GOT3 (cell line): ENCODE measurements around the gene FFAR4.

Experiments used
- DNase-seq: peaks from one replicate; lab custom pipeline; 2025; ENCODE audit warnings: mixed read lengths; lab: John Stamatoyannopoulos, UW

FFAR4 gene

DNA sequence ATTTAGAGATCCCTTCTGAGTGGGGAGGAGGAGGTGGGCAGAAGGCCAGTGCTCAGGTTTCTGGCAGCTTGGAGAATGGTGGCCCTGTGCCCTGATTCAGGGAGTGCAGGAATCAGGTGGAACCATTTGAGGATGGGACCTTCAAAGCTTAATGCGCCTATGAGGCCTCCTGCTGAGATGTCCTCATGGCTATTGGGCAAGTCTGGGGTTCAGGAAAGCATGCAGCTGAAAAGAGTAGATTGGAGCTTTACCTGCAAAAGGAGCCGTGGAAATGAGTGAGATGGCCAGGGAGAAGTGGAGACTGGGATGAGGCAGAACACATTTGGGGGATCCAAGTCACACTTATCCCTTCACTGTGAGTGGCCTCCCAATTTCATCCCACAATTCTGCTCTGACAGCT lies 6.1 kb downstream of the FFAR4 start:
- DNase-seq: no peak

DNA sequence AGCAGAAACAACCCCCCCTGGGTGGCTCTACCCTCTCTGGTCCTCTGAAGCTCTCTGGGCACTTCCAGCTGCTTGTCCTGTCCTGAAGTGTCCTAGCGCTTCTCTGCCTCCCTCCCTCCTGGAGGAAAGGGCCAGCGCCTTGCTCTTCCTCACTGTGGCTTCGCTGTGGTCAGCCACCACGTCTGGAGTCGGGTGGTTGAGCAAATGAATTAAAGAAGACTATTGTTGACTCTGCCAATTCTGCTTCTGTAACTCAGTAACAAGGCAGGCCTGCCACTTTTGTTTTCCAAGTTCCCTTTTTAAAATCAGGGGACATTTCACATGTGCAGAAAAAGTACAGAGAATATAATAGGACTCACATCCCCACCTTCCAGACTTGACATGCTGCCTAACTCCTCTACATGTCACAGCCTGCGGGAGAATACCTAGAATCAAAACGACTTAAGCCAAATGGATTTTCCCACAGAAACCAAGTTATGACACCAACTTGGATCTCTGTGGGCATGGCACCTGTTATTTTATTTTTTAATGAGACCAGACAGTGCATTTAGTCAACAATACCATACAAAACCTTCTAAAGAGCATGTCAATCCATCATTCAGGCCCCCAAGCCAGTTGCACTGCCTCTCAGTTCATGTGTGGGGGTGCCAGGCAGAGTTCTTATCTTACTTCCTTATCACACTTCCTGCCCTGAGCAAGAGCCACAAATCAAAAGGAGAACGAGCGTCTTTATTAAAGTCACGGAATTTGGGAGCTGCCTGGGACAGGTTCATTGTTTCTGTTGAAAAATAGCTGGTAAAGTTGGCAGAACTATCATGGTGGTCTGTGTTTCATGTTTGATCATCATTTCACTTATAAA lies 6.8 kb downstream of the FFAR4 start:
- no peak for DNase-seq

DNA sequence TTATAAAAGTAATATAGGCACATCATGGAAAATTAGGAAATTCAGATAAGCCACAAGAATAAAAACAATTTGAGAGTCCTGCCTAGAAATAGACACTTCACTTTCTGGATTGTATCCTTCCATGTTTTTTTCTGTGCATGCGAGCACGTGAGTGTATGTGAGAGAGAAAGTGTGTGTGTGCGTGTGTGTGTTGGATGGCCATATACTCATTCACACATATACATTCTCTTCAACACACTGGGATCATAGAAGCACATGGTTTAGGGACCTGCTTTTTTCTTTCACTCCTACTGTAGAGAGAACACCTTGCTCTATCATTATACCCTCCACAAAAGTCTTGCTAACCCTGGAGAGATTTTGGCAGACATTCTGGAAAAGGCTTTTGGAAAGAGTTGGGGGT lies 7.5 kb downstream of the FFAR4 start:
- DNase-seq: no peak

GRCh38 chr10:93576888-93577287 lies 10.4 kb downstream of the FFAR4 start:
- no peak for DNase-seq

DNA sequence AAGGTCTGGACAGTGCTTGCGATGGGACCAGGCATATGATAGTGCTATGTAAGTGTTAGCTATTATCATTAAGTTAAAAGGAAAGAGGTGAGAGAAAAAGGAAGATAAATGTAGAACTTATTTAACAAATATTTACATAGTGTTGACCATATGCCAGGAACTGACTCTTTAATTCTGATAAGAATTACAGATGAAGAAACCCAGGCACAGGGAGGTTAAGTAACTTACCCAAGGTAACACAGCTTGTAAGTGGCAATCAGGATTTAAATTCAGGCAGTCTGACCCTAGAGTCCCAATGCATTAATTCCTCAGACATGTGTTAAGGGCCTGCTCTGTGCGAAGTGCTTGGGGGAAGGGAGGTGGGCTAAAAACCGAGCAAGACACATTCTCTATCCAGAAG lies 11.1 kb downstream of the FFAR4 start:
- DNase-seq: no peak

DNA sequence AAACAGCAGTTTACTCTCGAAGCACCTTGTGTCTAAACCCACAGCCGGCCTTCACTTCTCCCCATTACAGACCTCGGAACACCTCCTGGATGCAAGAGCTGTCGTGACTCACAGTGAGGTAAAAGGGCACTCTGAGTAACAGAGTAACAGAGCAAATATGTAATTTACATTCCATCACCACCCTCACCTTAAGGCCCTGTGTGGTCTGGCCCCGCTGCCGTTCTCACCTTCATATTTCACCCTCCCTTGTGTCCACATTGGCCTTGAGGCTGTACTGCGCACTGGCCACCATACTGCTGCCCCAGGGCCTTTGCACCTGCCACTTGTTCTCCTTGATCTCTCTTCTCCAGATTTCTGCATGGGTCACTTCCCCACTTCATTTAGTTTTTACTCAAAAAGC lies 12.6 kb downstream of the FFAR4 start:
- no peak for DNase-seq

GRCh38 chr10:93579985-93580711 lies 13.7 kb downstream of the FFAR4 start:
- no peak for DNase-seq

DNA sequence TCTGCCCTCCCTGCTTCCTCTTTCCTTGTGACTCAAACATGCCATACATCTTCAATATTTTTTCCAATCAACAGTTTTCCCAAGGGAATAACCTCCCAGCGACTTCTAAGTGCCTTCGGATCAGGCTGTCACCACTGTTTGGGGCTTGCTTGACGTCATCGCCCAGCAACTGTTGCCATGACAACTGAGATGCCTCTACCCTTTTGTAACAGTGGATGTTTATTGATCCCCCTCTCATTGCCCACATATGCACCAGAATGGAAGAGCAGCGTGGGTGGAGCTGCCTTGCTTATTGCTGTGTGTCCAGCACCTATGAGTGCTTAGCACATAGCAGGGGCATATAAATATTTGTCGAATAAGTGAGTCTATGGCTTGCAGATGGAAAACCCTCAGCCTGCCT lies 14.4 kb downstream of the FFAR4 start:
- DNase-seq: no peak

DNA sequence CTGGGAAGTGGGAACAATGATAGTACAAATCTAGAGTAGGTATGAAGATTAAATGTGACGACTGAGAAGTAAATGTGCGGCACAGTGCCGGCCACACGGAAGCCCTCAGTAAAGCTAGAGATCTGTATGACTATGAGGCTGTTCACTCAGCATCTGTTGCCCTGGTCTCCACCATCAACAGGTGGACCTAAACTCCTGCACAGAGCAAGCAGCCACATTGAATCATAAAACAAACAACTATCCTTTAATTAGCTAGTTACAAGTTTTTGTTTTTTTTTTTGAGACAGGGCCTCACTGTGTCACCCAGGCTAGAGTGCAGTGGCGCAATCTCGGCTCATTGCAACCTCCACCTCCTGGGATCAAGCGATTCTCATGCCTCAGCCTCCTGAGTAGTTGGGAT lies 18.0 kb downstream of the FFAR4 start:
- DNase-seq: no peak

DNA sequence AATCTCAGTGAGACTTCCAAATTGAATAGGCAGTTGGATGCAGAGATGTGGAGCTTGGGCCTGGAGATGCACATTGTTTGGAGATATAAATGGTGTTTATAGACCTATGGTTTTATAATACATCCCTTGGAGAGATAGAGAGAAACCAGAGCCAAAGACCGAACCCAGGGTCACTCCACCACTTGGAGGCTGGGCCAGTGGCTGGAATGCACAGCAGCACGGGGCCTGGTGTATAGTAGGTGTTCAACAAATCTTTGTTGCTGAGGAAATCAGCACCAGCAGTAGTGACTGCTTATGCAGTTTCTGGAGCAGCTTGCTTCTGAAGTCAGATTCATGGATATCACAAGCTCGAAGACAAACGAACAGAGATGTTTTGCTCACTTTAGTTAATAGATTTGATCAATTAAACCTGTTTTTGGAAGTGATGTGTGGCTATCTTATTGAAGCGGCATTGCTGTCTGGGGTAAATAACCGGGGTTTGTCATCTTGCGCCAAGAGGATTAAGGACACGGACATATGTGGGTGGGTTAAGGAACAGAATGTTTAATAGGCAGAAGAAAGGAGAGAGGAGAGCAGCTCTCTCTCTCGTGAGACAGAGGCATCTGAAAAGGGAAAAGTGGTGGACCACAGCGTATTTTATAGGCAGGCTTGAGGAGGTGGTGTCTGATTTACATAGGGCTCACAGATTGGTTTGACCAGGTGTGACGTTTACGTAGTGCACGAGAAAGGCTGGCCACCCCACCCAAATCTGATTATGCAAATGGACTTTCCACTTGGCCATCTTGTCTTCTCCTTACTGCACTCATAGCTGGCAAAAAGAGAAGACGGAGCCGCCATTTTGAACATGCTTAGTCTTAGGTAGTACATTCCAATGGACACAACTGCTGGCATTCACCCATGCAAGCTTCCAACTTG lies 23.4 kb downstream of the FFAR4 start:
- no peak for DNase-seq

GRCh38 chr10:93590638-93591037 lies 24.2 kb downstream of the FFAR4 start:
- no peak for DNase-seq

GRCh38 chr10:93591065-93591808 lies 24.8 kb downstream of the FFAR4 start:
- no peak for DNase-seq

- DNase-seq: no peak
Observed at GRCh38 chr10:93593254-93593653, 26.8 kb downstream of the FFAR4 start.

- no peak for DNase-seq
Observed at GRCh38 chr10:93593749-93594148, 27.3 kb downstream of the FFAR4 start.

DNA sequence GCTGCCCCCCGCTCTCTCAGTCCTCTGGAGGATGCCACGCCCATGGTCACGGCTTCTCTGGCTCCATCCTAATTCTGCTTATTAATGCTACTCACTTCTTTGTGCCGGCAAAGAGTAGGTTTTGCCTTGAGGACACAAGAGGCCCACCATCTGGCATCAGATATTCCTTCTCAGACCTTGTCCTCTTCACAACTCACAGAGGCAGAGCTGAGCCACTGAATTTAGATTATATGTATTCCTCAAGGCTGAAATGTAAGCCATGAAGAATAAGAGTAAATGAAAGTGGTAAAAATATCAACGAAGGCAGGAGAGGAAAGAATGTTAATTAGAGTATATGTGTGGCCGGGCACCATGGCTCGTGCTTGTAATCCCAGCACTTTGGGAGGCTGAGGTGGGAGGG lies 28.1 kb downstream of the FFAR4 start:
- DNase-seq: no peak

- DNase-seq: no peak
Observed at GRCh38 chr10:93595378-93596161, 29.1 kb downstream of the FFAR4 start.

- DNase-seq: no peak
Observed at GRCh38 chr10:93596539-93596938, 30.1 kb downstream of the FFAR4 start.

GRCh38 chr10:93597075-93597599 lies 30.7 kb downstream of the FFAR4 start:
- no peak for DNase-seq

DNA sequence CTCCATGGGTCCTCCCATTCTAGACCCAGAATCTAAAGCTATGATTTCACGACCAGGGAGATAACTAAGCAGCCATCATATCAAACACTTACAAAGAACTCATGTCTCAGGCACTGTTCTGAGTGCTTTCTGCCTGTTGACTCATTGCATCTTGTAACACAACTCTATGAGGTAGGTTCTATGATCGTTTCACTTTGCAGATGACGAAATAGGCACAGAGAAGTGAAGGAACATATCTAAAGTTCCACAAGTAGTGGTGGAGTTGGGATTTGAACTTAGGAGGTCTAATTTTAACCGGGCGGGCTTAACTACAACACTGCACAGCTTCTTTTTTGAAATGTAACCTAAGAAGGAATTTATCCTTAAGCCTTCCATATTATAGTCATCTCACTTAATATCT lies 31.7 kb downstream of the FFAR4 start:
- DNase-seq: no peak

- DNase-seq: no peak
Observed at GRCh38 chr10:93599335-93599734, 32.9 kb downstream of the FFAR4 start.

- no peak for DNase-seq
Observed at GRCh38 chr10:93599778-93600177, 33.3 kb downstream of the FFAR4 start.
